HG02981 (cell line): ENCODE data around the gene WDR90.
"Not testable (repeated sequence)": the region's sequence is repeated elsewhere in the genome, so short reads cannot be mapped to it uniquely, and the experiment has no call there.

Experiments
- ATAC-seq: cut with Tn5 transposase; IDR thresholded peaks from one replicate; pipeline ENCODE4 v1.9.1; 2021; ENCODE audit warnings: mild to moderate bottlenecking, moderate library complexity; ENCODE audit not compliant: unreplicated experiment

Gene WDR90

GRCh38 chr16:684961-685696, 36.0 kb downstream of the WDR90 start:
- ATAC-seq, result no peak

- ATAC-seq, result no peak
These were observed 36.8 kb downstream of the WDR90 start for GRCh38 chr16:685967-686366.

- no peak for ATAC-seq
These were observed 37.5 kb downstream of the WDR90 start for GRCh38 chr16:686459-687260.

- ATAC-seq, result no peak
These were observed 38.3 kb downstream of the WDR90 start for GRCh38 chr16:687499-687898.

- ATAC-seq, result no peak
These were observed 40.2 kb downstream of the WDR90 start for GRCh38 chr16:689175-689897.

GRCh38 chr16:691242-691641, 42.1 kb downstream of the WDR90 start:
- not testable (repeated sequence) for ATAC-seq

- no peak for ATAC-seq
These were observed 43.4 kb downstream of the WDR90 start for GRCh38 chr16:692356-693108.

- ATAC-seq, result no peak
These were observed 44.2 kb downstream of the WDR90 start for GRCh38 chr16:693364-693763.

GRCh38 chr16:693766-694165, 44.6 kb downstream of the WDR90 start:
- ATAC-seq, result no peak

- ATAC-seq, result no peak
These were observed 45.2 kb downstream of the WDR90 start for GRCh38 chr16:694187-694862.

- ATAC-seq, result no peak
These were observed 45.7 kb downstream of the WDR90 start for GRCh38 chr16:694863-695354.

GRCh38 chr16:695355-696089, 46.4 kb downstream of the WDR90 start:
- no peak for ATAC-seq

GRCh38 chr16:698911-699671, 49.9 kb downstream of the WDR90 start:
- no peak for ATAC-seq

GRCh38 chr16:700684-701584, 51.8 kb downstream of the WDR90 start:
- ATAC-seq, result no peak

GRCh38 chr16:702341-702740, 53.2 kb downstream of the WDR90 start:
- no peak for ATAC-seq

- no peak for ATAC-seq
These were observed 54.2 kb downstream of the WDR90 start for GRCh38 chr16:703406-703805.

GRCh38 chr16:704047-704446, 54.9 kb downstream of the WDR90 start:
- no peak for ATAC-seq
